Gastroesophageal sphincter (tissue), 4 donors: ENCODE data around the gene RTF2. TPM values are rescaled to one million over a fixed set of nuclear protein-coding genes. Genes with fewer than 3 reads are reported as not detected.

Source experiments
- ATAC-seq: fragments of 150-250 bp; one replicate; pipeline ENCODE4 v1.9.1; 2016; ENCODE audit warnings: mild to moderate bottlenecking, moderate library complexity
- H3K27ac ChIP-seq, 4 donors: fragments of 200-600 bp; sonication (generic) in 3 of 4; 1 replicate in 3 of 4; 2 replicates in 1 of 4; pipeline ENCODE4 v1.5.1; 2016 to 2019
- H3K27me3 ChIP-seq: fragments of 200-600 bp; sonication (generic); one replicate; pipeline ENCODE4 v1.5.1; 2019
- H3K36me3 ChIP-seq, 2 donors: fragments of 200-600 bp; sonication (generic); one replicate each; pipeline ENCODE4 v1.5.1; 2019; ENCODE audit warnings: control low read depth in 1 of 2
- H3K4me1 ChIP-seq, 3 donors: fragments of 200-600 bp; sonication (generic); 1 replicate in 2 of 3; 2 replicates in 1 of 3; pipeline ENCODE4 v1.5.1; 2016 to 2019; ENCODE audit warnings: control low read depth in 2 of 3
- H3K4me3 ChIP-seq, 2 donors: fragments of 200-600 bp; sonication (generic); one replicate each; pipeline ENCODE4 v1.5.1; 2019; ENCODE audit warnings: mild to moderate bottlenecking in 1 of 2, moderate library complexity in 1 of 2
- H3K9me3 ChIP-seq, 3 donors: fragments of 200-600 bp; sonication (generic); one replicate each; pipeline ENCODE4 v1.5.1; 2017 to 2019; ENCODE audit warnings: control low read depth in 2 of 3
- CTCF ChIP-seq, 4 experiments: fragments of 200-600 bp in 2 of 4; fragments of 450-650 bp in 2 of 4; sonication (generic) in 1 of 4; IDR thresholded peaks; one replicate each; pipeline ENCODE4 v1.5.1; 2017 to 2019; ENCODE audit warnings: antibody characterized with exemption in 4 of 4, mild to moderate bottlenecking in 2 of 4, moderate library complexity in 2 of 4
- EP300 ChIP-seq: sonication (generic); formaldehyde crosslinking; IDR thresholded peaks from one replicate; pipeline ENCODE4 v1.6.1; 2017; ENCODE audit warnings: antibody characterized with exemption, mild to moderate bottlenecking
- POLR2A ChIP-seq, 2 donors: fragments of 450-650 bp; IDR thresholded peaks; one replicate each; pipeline ENCODE4 v1.6.1; 2017; ENCODE audit warnings: antibody characterized with exemption in 2 of 2, mild to moderate bottlenecking in 2 of 2, moderate library complexity in 1 of 2
- POLR2AphosphoS5 ChIP-seq: sonication (generic); formaldehyde crosslinking; IDR thresholded peaks from one replicate; pipeline ENCODE4 v1.6.1; 2017; ENCODE audit warnings: antibody characterized with exemption
- WGBS, 2 donors: methylation state at CpG; one replicate each; pipeline ENCODE4 v1.1.5; 2018; ENCODE audit warnings: low coverage in 1 of 2; 5-methylcytosine and 5-hydroxymethylcytosine counted together
- total RNA-seq, 4 donors: library from RNA; depleted of rRNA; stranded (reverse); fragments of >200 nt; gene quantifications; one replicate each; pipeline ENCODE4 v1.1.0, GENCODE V29; 2016

The RTF2 gene
- total RNA-seq, 4 donors from 2014 or later = 83.7 to 96.1 (median 90.3) TPM

DNA sequence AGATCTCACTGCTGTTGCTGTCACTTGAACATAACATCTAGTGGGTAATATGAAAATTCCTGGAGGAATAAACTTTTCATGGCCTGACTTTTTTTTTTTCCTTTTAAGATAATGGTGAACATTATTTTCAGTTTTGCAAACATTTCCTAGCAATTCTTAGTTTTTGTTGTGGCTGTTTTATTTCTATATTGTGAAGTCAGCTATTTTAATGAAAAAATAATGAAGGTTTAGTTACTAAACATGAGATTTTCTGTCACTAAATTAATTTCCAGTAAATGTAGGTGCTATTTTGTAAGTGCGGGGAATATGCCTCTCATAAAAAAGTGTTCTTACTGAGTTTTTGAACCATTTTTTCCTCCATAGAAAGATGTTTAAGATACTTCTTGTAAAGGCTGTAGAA is 32.7 kb downstream of the RTF2 start:
- TF ChIP-seq POLR2AphosphoS5 (no peak), POLR2A (IDR thresholded peaks at IDR 0.05) (no peak), EP300 (no peak), CTCF (IDR thresholded peaks at IDR 0.05) (no peak)
- 100% methylated on average over 1 of the region's 1 CpG for WGBS, 2 donors
- peaks cover 0 to 29% of the 10 kb centered on the region in 2 donors for H3K36me3 ChIP-seq
- H3K27me3 ChIP-seq = no peaks in the 10 kb centered on the region
- ATAC-seq = no peak
- no peak overlapping the region for H3K4me3 ChIP-seq
- peaks cover 0 to 5% (median 0%) of the 10 kb centered on the region in 3 donors for H3K9me3 ChIP-seq
- no peaks in the 10 kb centered on the region for H3K4me1 ChIP-seq
- no peak overlapping the region for H3K27ac ChIP-seq

DNA sequence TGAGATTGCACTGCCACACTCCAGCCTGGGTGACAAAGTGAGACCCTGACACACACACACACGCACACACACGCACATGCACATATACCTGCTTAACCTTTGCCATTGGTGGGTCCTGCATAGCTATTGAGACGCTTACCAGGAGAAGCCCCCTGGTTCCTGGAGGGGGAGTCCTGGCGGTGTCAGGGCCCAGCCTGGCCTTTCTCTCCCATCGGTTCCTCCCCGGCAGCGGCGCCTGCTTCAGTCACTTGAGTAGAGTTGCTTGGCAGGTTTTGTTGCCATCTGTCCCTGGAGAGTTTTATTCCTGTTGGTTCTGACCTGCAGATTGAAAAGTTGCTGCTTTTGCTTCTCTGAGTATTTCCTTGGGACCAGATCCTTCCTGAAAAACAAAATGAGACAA is 35.5 kb downstream of the RTF2 start:
- no peak for TF ChIP-seq EP300
- TF ChIP-seq POLR2AphosphoS5 = no peak
- TF ChIP-seq CTCF (IDR thresholded peaks at IDR 0.05) = no peak
- TF ChIP-seq POLR2A (IDR thresholded peaks at IDR 0.05) = no peak

DNA sequence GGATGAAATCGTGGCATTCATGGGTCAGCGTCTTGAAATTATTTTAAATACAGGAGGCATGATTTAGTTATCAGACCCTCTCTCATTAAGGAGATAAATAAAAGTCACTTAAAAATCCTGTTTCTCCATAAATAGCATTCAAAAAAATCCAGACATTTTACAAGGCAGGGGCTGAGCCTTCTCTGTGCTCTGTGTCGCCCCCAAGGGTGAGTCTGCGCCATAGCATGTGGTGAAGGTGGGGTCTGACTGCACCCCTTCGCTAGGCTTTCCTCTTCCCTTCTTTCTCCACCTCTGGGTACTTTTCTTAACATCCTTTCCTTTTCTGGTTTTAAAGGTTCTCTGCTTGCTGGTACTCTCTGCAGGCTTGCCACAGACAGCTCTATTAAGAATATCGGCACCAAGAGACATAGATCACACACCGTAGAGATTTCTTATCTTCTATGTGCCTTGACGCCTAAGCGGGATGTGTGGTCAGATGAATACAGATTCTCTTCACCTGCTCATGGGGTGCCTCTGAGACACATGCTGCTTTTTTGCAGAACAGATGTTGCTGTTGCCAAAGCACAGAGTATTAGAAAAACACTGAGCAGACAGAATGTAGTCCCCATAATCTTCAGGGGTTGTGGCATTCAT is 36.1 kb downstream of the RTF2 start:
- no peak for TF ChIP-seq POLR2AphosphoS5
- TF ChIP-seq CTCF (IDR thresholded peaks at IDR 0.05) = peak in 1 of 4 experiments; percentile 23
- TF ChIP-seq POLR2A (IDR thresholded peaks at IDR 0.05) = no peak
- no peak for TF ChIP-seq EP300
- H3K27me3 ChIP-seq = no peaks in the 10 kb centered on the region
- 76 to 77% methylated on average over 7 to 9 of the region's 9 CpGs for WGBS, 2 donors
- no peak overlapping the region for H3K4me3 ChIP-seq
- no peaks in the 10 kb centered on the region for H3K4me1 ChIP-seq
- H3K9me3 ChIP-seq = no peaks in the 10 kb centered on the region
- H3K36me3 ChIP-seq = peaks cover 0 to 16% of the 10 kb centered on the region in 2 donors
- no peak for ATAC-seq
- no peak overlapping the region for H3K27ac ChIP-seq

More for the DNA sequence above, 35.5 kb downstream of the RTF2 start:
- H3K36me3 ChIP-seq = peaks cover 0 to 16% of the 10 kb centered on the region in 2 donors
- WGBS, 2 donors = 90 to 100% methylated on average over 1 to 2 of the region's 8 CpGs
- H3K9me3 ChIP-seq = no peaks in the 10 kb centered on the region
- no peaks in the 10 kb centered on the region for H3K27me3 ChIP-seq
- H3K27ac ChIP-seq = no peak overlapping the region
- ATAC-seq = no peak
- H3K4me3 ChIP-seq = no peak overlapping the region
- H3K4me1 ChIP-seq = no peaks in the 10 kb centered on the region

GRCh38 chr20:56506103-56506502 is 37.7 kb downstream of the RTF2 start:
- Histone ChIP-seq H3K4me1 (no peaks in the 10 kb centered on the region), H3K4me3 (no peak overlapping the region), H3K27ac (no peak overlapping the region), H3K36me3 (peaks cover 0 to 8% of the 10 kb centered on the region in 2 donors), H3K9me3 (no peaks in the 10 kb centered on the region), H3K27me3 (no peaks in the 10 kb centered on the region)
- WGBS, 2 donors = 60 to 93% methylated on average over 2 to 3 of the region's 3 CpGs
- TF ChIP-seq EP300 (no peak), CTCF (IDR thresholded peaks at IDR 0.05) (no peak), POLR2A (IDR thresholded peaks at IDR 0.05) (no peak), POLR2AphosphoS5 (no peak)
- no peak for ATAC-seq

DNA sequence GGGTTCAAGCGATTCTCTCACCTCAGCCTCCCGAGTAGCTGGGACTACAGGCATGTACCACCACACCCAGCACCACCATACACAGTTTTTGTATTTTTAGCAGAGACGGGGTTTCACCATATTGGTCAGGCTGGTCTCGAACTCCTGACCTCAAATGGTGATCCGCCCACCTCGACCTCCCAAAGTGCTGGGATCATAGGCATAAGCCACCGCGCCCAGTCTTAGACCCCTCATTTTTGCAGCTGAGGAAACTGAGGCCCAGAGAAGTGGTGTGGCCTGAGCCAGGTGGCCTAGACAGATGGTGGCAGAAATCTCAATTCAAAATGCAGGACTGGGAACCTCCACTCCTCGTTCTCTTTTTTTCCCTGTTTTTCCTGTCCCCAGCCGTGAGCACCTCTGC is 43.5 kb downstream of the RTF2 start:
- Histone ChIP-seq H3K4me1 (peaks cover 3 to 41% (median 10%) of the 10 kb centered on the region in 3 donors), H3K4me3 (no peak overlapping the region), H3K9me3 (no peaks in the 10 kb centered on the region), H3K36me3 (peaks cover 0 to 35% of the 10 kb centered on the region in 2 donors), H3K27ac (no peak overlapping the region), H3K27me3 (no peaks in the 10 kb centered on the region)
- no peak for ATAC-seq
- 99 to 100% methylated on average over 5 to 6 of the region's 10 CpGs for WGBS, 2 donors
- TF ChIP-seq EP300 = no peak
- no peak for TF ChIP-seq POLR2AphosphoS5
- TF ChIP-seq CTCF (IDR thresholded peaks at IDR 0.05) = no peak
- no peak for TF ChIP-seq POLR2A (IDR thresholded peaks at IDR 0.05)
